Breast epithelium (tissue), 4 donors: Measurements from ENCODE around the gene DSCAM. TPM values are rescaled to one million over a fixed set of nuclear protein-coding genes. Genes with fewer than 3 reads are reported as not detected.

Experiments
- DNase-seq, 2 donors: peaks; one replicate each; pipeline ENCODE4 v3.0.0-alpha.2; 2019; ENCODE audit warnings: low spot score in 2 of 2
- H3K27ac ChIP-seq, 2 donors: fragments of 200-600 bp; sonication (generic) in 1 of 2; one replicate each; pipeline ENCODE4 v1.5.1; 2016 to 2019; ENCODE audit warnings: mild to moderate bottlenecking in 1 of 2
- H3K27me3 ChIP-seq, 2 donors: fragments of 200-600 bp; sonication (generic) in 1 of 2; one replicate each; pipeline versions ENCODE4 v1.5.1 to v1.6.0; 2017 to 2019; ENCODE audit warnings: control low read depth in 1 of 2, mild to moderate bottlenecking in 1 of 2
- H3K36me3 ChIP-seq: fragments of 200-600 bp; one replicate; pipeline ENCODE4 v1.5.1; 2019
- H3K4me1 ChIP-seq, 2 donors: fragments of 200-600 bp; sonication (generic); one replicate each; pipeline ENCODE4 v1.5.1; 2016 to 2019; ENCODE audit warnings: control low read depth in 1 of 2
- H3K4me3 ChIP-seq, 3 donors: fragments of 200-600 bp; sonication (generic); 1 replicate in 2 of 3; 2 replicates in 1 of 3; pipeline ENCODE4 v1.5.1; 2016 to 2019; ENCODE audit warnings: mild to moderate bottlenecking in 3 of 3, moderate library complexity in 2 of 3
- H3K9me3 ChIP-seq, 2 donors: fragments of 200-600 bp; sonication (generic) in 1 of 2; one replicate each; pipeline ENCODE4 v1.5.1; 2016 to 2019; ENCODE audit warnings: control low read depth in 1 of 2
- POLR2A ChIP-seq: fragments of 450-650 bp; IDR thresholded peaks from one replicate; pipeline ENCODE4 v1.6.1; 2016; ENCODE audit warnings: antibody characterized with exemption, mild to moderate bottlenecking, moderate library complexity
- POLR2AphosphoS5 ChIP-seq, 3 donors: sonication (generic); formaldehyde crosslinking; IDR thresholded peaks; one replicate each; pipeline ENCODE4 v1.6.1; 2017; ENCODE audit warnings: antibody characterized with exemption in 3 of 3
- intact Hi-C: fragments of 100-400 bp; cut with DNase I; formaldehyde crosslinking; loops from one replicate; pipeline ENCODE4 v1.15.1; 2023; ENCODE audit warnings: low total_unique reads
- total RNA-seq, 3 donors: library from RNA; depleted of rRNA; stranded (reverse); fragments of >200 nt; gene quantifications; one replicate each; pipeline ENCODE4 v1.1.0, GENCODE V29; 2016
- TF ChIP-seq, protein P1 (sequence below), 3 donors: fragments of 450-650 bp; IDR thresholded peaks; one replicate each; pipeline ENCODE4 v1.5.1; 2016 to 2017; ENCODE audit warnings: antibody characterized with exemption in 3 of 3, mild to moderate bottlenecking in 3 of 3, moderate library complexity in 3 of 3

Gene DSCAM
- total RNA-seq, 3 donors from 2014 or later: 0.33 to 0.44 TPM; not detected in 1

DNA sequence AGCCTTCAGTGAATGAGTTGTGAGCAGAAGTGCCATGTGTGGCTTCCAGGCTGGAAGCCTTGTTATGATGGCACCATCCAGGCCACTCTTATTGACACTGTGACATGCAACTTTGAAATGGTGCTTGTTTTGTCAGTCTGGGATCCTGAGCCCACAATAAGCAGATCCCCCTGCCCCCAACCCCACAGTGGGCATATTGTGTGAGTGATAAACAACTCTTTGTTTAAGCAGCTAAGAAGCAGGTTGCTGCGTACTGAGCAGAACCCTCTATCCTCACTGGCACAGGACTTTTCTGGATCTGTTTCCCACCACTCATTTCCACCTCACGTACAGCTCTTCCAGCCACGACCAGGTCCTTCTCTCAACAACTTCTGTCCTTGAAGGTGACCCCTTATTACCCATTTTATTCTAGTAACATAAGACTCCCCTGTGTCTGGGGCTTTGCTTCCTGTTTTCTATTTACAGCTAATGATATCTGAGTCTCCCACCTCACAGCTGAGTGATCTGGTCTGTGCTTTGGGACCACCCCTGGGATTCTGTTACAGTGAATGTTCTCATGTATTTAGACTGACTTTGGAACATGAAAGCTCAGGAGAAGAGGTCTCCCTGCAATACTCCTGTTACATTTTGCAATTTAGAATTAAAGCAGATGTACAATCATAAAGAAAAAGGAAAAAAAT, 604.2 kb downstream of the DSCAM start:
- intact Hi-C loops: no loop called here
- H3K9me3 ChIP-seq: peaks cover 0 to 2% of the 10 kb centered on the region in 2 donors
- no peaks in the 10 kb centered on the region for H3K4me1 ChIP-seq
- TF ChIP-seq, protein P1, sequence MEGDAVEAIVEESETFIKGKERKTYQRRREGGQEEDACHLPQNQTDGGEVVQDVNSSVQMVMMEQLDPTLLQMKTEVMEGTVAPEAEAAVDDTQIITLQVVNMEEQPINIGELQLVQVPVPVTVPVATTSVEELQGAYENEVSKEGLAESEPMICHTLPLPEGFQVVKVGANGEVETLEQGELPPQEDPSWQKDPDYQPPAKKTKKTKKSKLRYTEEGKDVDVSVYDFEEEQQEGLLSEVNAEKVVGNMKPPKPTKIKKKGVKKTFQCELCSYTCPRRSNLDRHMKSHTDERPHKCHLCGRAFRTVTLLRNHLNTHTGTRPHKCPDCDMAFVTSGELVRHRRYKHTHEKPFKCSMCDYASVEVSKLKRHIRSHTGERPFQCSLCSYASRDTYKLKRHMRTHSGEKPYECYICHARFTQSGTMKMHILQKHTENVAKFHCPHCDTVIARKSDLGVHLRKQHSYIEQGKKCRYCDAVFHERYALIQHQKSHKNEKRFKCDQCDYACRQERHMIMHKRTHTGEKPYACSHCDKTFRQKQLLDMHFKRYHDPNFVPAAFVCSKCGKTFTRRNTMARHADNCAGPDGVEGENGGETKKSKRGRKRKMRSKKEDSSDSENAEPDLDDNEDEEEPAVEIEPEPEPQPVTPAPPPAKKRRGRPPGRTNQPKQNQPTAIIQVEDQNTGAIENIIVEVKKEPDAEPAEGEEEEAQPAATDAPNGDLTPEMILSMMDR (IDR thresholded peaks at IDR 0.05): no peak
- no peak for TF ChIP-seq POLR2A
- TF ChIP-seq POLR2AphosphoS5 (IDR thresholded peaks at IDR 0.05): no peak
- H3K27ac ChIP-seq: no peak overlapping the region
- H3K27me3 ChIP-seq: no peaks in the 10 kb centered on the region
- H3K4me3 ChIP-seq: no peak overlapping the region
- no peak for DNase-seq
- no peaks in the 10 kb centered on the region for H3K36me3 ChIP-seq

DNA sequence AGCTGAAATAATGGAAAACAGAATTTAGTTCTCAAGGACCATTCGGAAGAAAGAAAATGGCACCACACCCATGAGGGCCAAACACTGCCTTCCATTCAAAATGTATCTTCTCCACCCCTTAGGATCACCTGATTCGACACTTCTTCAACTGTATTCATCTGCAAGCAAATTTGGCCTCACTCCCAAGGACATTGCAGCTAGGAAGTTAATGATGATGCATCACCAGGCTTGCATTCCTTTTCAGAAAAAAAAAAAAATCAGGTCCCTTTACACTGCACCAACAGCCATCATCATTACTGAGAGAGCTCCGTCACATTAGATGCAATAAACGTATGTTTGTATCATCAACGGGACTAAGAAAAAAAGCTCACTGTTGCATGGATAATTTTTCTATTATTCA, 611.4 kb downstream of the DSCAM start:
- TF ChIP-seq POLR2A (no peak), POLR2AphosphoS5 (IDR thresholded peaks at IDR 0.05) (no peak)
- TF ChIP-seq, protein P1 (IDR thresholded peaks at IDR 0.05): no peak
- intact Hi-C loops: no loop called here
- no peak overlapping the region for H3K4me3 ChIP-seq
- no peaks in the 10 kb centered on the region for H3K9me3 ChIP-seq
- DNase-seq: no peak
- no peaks in the 10 kb centered on the region for H3K4me1 ChIP-seq
- H3K36me3 ChIP-seq: no peaks in the 10 kb centered on the region
- no peak overlapping the region for H3K27ac ChIP-seq
- H3K27me3 ChIP-seq: no peaks in the 10 kb centered on the region

DNA sequence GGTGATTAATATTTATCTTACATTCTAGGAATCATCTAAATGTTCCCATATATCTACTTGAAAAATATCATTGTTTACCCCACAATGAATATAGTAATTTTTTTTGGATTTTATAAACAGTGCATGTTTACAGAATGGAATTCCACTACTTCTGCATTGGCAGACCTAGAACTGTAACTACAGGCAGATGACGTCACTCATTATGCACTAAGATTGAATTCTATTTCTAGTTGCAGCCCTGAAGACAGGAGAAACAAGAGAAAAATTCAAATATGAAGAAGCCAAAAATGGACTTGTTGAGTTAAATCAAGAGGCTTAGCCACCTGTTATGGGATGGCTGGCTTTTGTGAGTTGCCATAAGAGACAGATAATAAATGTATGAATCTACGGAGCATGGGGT, 615.0 kb downstream of the DSCAM start:
- intact Hi-C loops: no loop called here
- no peak for DNase-seq
- TF ChIP-seq, protein P1 (IDR thresholded peaks at IDR 0.05): no peak
- TF ChIP-seq POLR2AphosphoS5 (IDR thresholded peaks at IDR 0.05) (no peak), POLR2A (no peak)
- no peak overlapping the region for H3K4me3 ChIP-seq
- no peaks in the 10 kb centered on the region for H3K27me3 ChIP-seq
- H3K4me1 ChIP-seq: no peaks in the 10 kb centered on the region
- H3K27ac ChIP-seq: no peak overlapping the region
- no peaks in the 10 kb centered on the region for H3K9me3 ChIP-seq
- H3K36me3 ChIP-seq: no peaks in the 10 kb centered on the region

DNA sequence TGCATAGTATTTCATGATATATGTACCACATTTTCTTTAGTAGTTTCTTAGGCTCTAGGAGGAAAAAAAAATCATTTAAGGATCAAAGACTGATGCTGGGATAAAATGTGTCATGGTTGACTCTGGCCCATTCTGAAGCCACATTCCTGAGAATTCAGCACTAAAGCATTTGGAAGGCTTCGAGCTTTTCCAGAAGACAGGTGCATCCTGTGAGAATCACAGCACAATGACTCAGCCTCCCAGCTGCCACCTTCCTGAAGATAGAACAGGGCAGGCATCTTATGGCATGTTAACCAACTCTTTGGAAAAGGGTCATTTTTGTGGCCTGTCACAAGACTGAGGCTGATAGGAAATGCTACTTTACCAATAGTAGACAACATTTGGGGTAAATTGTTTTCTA, 619.9 kb downstream of the DSCAM start:
- Histone ChIP-seq H3K36me3 (peaks cover under 1% of the 10 kb centered on the region), H3K9me3 (no peaks in the 10 kb centered on the region), H3K27me3 (no peaks in the 10 kb centered on the region), H3K4me1 (no peaks in the 10 kb centered on the region), H3K27ac (no peak overlapping the region), H3K4me3 (no peak overlapping the region)
- TF ChIP-seq POLR2A: no peak
- DNase-seq: no peak
- intact Hi-C loops: no loop called here

DNA sequence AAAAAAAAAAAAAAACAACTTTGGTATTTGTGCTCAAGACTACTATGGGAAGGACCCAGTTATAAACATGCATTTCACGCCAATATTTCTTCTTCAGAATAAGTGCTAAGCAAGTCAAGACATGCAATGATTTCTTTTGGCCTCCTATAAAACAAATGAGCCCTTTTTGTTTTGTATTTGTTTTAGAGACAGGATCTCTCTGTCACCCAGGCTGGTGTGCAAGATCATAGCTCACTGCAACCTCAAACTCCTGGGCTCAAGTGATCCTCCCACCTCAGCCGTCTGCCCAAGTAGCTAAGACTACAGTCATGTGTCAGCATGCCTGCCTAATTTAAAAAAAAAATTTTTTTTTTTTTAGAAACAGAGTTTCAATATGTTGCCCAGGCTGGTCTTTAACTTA, 631.0 kb downstream of the DSCAM start:
- Histone ChIP-seq H3K36me3 (no peaks in the 10 kb centered on the region), H3K27ac (no peak overlapping the region), H3K4me1 (no peaks in the 10 kb centered on the region), H3K27me3 (no peaks in the 10 kb centered on the region), H3K9me3 (no peaks in the 10 kb centered on the region), H3K4me3 (no peak overlapping the region)
- peak in 1 of 2 donors; percentile 54 for DNase-seq
- intact Hi-C loops: no loop called here
- TF ChIP-seq, protein P1 (IDR thresholded peaks at IDR 0.05): no peak
- no peak for TF ChIP-seq POLR2AphosphoS5 (IDR thresholded peaks at IDR 0.05)
- no peak for TF ChIP-seq POLR2A
